Measurements from ENCODE around the gene TMEM8B. TPM values are rescaled to one million over a fixed set of nuclear protein-coding genes. Genes with fewer than 3 reads are reported as not detected.

The TMEM8B gene
- total RNA-seq, 1 experiment from 2014 or later: 9.3 TPM

- Histone ChIP-seq H2BK12ac (ENCODE audit: insufficient read length, low read depth, low read length) (no peak overlapping the region), H2AK5ac (ENCODE audit: insufficient read length, low read length) (no peak overlapping the region), H2BK20ac (ENCODE audit: low read depth, low read length, poor library complexity, severe bottlenecking) (no peak overlapping the region), H3K14ac (ENCODE audit: insufficient read depth, low read length) (no peak overlapping the region), H2BK15ac (ENCODE audit: low read depth, low read length) (no peak overlapping the region), H4K5ac (ENCODE audit: insufficient read length, low read depth, low read length) (no peak overlapping the region), H2BK120ac (ENCODE audit: low read depth, low read length, poor library complexity, severe bottlenecking) (no peak overlapping the region), H3K9ac (ENCODE audit: extremely low read depth, insufficient read length, low read length) (no peak overlapping the region), H2AFZ (ENCODE audit: low read length) (no peak overlapping the region), H3K4me2 (ENCODE audit: insufficient read depth, insufficient read length, low read length) (no peak overlapping the region), H2BK5ac (ENCODE audit: insufficient read length, low read length) (no peak overlapping the region), H4K91ac (ENCODE audit: insufficient read length, low read depth, low read length) (no peak overlapping the region), H3K9me3 (ENCODE audit: control insufficient read depth, low read depth, low read length) (no peaks in the 10 kb centered on the region), H3K56ac (ENCODE audit: insufficient read length, low read depth, low read length) (no peak overlapping the region), H4K8ac (replicated peaks; ENCODE audit: insufficient read length, low read depth, low read length) (no peak overlapping the region), H3K79me1 (ENCODE audit: insufficient read depth, low read depth, low read length, poor library complexity, severe bottlenecking) (no peaks in the 10 kb centered on the region), H3K27ac (ENCODE audit: insufficient read length, low read depth, low read length) (no peak overlapping the region), H4K20me1 (ENCODE audit: control insufficient read depth, insufficient read depth, insufficient read length) (no peaks in the 10 kb centered on the region), H3K18ac (ENCODE audit: insufficient read length, low read depth, low read length) (no peak overlapping the region), H3K27me3 (ENCODE audit: insufficient read depth, low read length) (no peaks in the 10 kb centered on the region), H3K79me2 (ENCODE audit: insufficient read depth, low read length) (no peaks in the 10 kb centered on the region), H3K4ac (ENCODE audit: low read depth, low read length) (no peak overlapping the region), H3K23ac (ENCODE audit: insufficient read length, low read depth, low read length) (no peak overlapping the region), H3T11ph (ENCODE audit: low read length) (no peak overlapping the region), H3K23me2 (ENCODE audit: insufficient read length, low read depth, low read length, poor library complexity, severe bottlenecking) (peaks cover 3% of the 10 kb centered on the region), H3K4me1 (ENCODE audit: insufficient read depth, low read length) (no peaks in the 10 kb centered on the region)
- H3K36me3 Mint-ChIP-seq (ENCODE audit: insufficient read depth in 1 of 3, low read depth in 3 of 3): no peaks in the 10 kb centered on the region; a peak in 1 of 7 replicates
- peaks cover 17 to 22% of the 10 kb centered on the region in 2 experiments for H3K4me1 Mint-ChIP-seq
- TF ChIP-seq CTCF (conservative IDR thresholded peaks at IDR 0.05): no peak
- no CpG with 5 or more reads among the region's 14 CpGs for WGBS (ENCODE audit: extremely low coverage, insufficient read length, low lambda C conversion rate)
- H3K9me3 Mint-ChIP-seq: no peaks in the 10 kb centered on the region
- no peak for DNase-seq
- H3K4me3 Mint-ChIP-seq: peak overlapping the region in 1 of 2 experiments; percentile 60; a peak in 2 of 5 replicates
- H3K27me3 Mint-ChIP-seq (ENCODE audit: low read depth): peaks cover 4% of the 10 kb centered on the region
- H3K27ac Mint-ChIP-seq: no peak overlapping the region
These were observed 36.2 kb upstream of the TMEM8B start for GRCh38 chr9:35792826-35793225.
